GM18868 (cell line): ENCODE results near the gene KAT6B.
"Not testable (repeated sequence)": the region's sequence is repeated elsewhere in the genome, so short reads cannot be mapped to it uniquely, and the experiment has no call there.

Source experiments
- ATAC-seq: cut with Tn5 transposase; IDR thresholded peaks from one replicate; pipeline ENCODE4 v1.9.1; 2021; ENCODE audit warnings: mild to moderate bottlenecking, moderate library complexity; ENCODE audit not compliant: unreplicated experiment

KAT6B gene

GRCh38 chr10:74826142-74827044, at the start of gene KAT6B:
Gene KAT6B, plus strand, starts transcription at chr10:74826600. Its CDS starts 16,258 bp downstream, at chr10:74842858.
- ATAC-seq: peak; percentile 84

DNA sequence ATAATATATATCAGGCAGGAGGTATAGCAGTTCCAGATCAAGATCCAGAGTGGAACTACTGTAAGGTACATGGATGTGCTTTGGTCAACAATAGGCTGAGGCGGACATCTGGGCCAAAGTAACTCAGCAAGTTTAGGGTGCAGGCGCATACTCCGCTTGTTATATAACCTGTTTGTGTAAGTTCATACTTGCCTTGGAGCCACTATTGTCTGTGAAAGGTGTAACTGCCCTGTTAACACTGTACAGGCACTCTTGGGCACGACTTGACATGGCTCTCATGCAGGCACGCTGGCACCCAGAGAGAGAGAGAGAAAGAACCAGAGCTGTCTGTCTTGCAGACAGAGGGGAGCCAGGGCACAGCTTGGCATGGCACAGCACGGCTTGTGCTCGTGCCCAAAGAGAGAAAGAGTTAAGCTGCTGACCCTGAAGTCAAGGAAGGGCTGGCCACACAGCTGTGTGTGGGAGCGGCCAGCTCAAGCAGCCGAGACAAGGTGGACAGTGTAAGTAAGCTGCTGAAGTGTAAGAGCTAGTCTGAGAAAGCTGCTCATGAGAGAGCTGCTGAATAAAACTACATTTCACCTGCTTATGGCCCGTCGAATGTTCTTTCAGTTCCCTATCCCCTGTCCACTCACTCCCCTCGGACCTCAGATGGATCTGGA, 47.8 kb upstream of the KAT6B start:
- ATAC-seq: no peak

- ATAC-seq: not testable (repeated sequence)
Observed at GRCh38 chr10:74781870-74782269, 44.5 kb upstream of the KAT6B start.

- no peak for ATAC-seq
Observed at GRCh38 chr10:74784462-74784861, 41.9 kb upstream of the KAT6B start.

- no peak for ATAC-seq
Observed at GRCh38 chr10:74786126-74786525, 40.3 kb upstream of the KAT6B start.

- no peak for ATAC-seq
Observed at GRCh38 chr10:74787457-74787856, 38.9 kb upstream of the KAT6B start.

DNA sequence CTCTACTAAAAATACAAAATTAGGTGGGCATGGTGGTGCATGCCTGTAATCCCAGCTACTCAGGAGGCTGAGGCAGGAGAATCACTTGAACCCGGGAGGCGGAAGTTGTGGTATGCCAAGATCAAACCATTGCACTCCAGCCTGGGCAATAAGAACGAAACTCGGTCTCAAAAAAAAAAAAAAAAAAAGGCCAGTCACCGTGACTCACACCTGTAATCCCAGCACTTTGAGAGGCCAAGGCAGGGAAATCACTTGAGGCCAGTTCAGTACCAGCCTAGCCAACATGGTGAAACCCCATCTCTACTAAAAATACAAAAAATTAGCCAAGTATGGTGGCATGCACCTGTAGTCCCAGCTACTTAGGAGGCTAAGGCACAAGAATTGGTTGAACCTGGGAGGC, 34.4 kb upstream of the KAT6B start:
- ATAC-seq: not testable (repeated sequence)

DNA sequence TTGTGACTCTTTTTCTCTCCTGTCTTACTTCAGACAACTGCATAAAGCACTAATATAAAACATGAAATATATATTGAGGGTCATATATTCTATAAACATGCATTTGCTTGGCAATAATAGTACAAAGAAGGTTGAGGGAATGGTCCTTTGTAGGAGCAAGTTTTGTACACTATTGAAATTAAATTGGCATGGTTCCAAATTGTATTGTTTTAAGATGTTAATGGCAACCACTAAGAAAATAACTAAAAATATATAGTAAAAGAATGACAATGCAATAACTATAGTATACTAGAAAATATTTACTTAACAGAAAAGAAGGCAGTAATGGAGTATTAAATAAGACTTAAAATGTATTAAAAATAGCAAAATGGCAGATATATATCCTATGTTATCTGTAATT, 33.7 kb upstream of the KAT6B start:
- no peak for ATAC-seq

DNA sequence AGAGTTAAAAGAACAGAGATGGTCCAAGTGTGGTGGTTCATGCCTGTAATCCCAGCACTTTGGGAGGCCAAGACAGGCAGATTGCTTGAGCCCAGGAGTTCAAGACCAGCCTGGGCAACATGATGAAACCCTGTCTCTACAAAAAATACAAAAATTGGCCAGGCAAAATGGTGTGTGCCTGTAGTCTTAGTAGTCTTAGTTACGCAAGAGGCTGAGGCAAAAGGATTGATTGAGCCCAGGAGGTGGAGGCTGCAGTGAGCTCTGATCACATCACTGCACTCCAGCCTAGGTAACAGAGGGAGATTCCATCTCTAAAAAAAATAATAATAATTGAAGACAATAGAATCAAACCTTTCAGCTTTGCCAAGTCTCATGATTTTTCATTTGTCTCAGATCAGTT, 33.2 kb upstream of the KAT6B start:
- not testable (repeated sequence) for ATAC-seq

DNA sequence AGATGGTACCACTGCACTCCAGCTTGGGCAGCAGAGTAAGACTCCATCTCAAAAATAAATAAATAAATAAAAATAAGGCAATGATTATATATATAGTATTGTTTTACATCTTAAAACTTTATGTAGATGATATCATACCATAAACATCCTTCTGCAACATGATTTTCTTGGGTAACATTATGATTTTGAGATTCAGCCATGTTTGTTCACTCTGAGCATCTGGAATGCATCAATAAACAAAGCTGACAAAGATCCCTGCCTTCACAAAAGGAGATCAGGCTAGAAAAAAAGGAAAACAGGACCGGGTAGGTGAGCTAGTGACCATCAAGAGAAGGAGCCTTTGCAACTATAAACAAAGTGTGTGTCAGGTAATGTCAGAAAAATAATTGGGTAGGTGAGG, 31.9 kb upstream of the KAT6B start:
- ATAC-seq: no peak

DNA sequence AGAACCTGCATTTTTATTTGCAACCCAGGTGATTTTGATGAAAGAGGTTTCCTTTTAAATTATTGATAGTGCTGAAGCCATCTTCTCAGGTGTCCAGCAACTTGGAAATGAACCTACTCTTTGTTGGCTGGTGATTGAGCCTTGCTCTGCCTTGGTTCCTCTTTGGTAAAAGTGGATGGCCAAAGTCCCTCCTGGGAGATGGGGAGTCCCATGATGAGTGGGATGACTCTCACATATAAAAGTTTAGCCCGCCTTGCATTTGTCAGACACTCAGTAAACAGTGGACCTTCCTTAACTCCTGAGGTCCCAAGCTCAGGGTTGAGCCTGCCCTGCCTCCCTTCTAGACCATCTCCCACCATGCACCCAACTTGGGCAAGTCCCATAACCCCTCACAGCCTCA, 28.9 kb upstream of the KAT6B start:
- ATAC-seq: no peak

GRCh38 chr10:74799721-74800221, 26.6 kb upstream of the KAT6B start:
- no peak for ATAC-seq

DNA sequence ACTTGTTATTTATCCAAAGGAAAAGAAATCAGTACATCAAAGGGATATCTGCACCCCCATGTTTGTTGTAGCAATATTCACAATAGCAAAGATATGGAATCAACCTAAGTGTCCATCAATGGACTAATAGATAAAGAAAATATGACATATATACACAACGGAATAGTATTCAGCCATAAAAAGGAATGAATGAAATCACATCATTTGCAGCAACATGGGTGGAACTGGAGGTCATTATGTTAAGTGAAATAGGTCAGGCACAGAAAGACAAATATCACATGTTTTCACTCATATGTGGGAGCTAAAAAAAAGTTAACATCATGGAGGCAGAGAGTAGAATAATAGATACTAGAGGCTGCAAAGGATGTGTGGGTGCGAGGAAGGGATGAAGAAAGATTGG, 25.0 kb upstream of the KAT6B start:
- no peak for ATAC-seq

GRCh38 chr10:74808501-74808900, 17.9 kb upstream of the KAT6B start:
- ATAC-seq: no peak

GRCh38 chr10:74810087-74810486, 16.3 kb upstream of the KAT6B start:
- ATAC-seq: no peak

DNA sequence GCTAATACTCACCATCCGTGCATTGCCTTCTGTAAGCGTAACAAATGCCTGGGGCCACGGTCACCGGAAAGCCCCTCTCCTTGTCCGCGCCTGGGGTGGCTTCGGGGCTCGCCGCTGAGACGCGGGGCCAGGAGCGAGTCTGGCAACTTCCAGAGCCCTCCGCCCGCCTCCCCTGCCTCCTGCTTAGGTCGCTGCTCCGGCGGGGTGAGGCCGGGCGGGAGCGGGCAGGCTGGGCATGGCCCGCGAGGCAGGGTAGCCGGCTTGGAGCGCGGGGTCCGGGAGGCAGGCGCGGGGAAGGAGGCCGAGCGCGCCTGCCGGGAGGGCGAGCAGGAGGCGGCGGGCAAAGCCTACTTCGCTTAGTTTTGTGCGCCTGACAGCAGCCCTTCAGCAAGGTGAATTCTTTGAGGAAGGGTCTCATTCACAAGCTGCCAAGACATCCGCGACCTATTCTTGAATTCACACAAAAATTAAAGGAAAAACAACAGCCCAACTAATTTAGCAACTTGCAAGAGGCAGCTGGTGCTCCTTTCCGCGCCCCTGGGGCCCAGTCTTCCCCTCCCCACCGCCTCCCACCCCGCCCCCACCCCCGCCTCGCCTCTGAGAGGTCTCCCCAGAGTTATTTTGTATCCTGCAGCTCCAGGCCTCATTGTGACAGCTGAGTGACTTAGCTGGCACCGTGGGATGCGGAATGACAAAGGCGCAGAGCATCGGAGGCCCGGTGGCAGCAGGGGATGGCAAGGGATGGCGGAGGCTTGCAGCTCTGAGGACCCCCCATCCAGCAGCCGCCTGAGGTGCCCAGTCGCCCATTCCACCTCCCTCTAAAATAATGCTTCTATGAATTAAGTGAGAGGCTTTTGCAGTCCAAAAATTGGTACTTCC, 12.8 kb upstream of the KAT6B start:
- ATAC-seq: no peak

DNA sequence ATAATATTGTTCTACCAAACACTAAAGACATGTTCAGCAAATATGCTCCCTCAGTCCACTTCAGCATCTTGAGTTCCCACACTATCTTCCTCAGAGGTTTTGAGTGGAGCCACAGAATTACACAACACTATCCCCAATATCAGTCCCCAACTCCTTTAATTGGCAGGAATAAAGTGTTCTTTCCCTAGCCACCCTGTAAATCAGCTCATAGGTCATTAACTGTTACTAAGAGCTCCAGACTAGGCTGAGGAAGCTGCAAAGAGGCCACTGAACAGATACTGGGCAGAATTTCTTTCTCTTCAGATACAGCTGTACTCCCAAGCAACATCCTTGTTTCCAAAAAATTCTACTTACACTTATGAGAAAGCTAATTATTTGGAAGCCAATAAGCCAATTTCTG, 11.6 kb upstream of the KAT6B start:
- ATAC-seq: no peak

DNA sequence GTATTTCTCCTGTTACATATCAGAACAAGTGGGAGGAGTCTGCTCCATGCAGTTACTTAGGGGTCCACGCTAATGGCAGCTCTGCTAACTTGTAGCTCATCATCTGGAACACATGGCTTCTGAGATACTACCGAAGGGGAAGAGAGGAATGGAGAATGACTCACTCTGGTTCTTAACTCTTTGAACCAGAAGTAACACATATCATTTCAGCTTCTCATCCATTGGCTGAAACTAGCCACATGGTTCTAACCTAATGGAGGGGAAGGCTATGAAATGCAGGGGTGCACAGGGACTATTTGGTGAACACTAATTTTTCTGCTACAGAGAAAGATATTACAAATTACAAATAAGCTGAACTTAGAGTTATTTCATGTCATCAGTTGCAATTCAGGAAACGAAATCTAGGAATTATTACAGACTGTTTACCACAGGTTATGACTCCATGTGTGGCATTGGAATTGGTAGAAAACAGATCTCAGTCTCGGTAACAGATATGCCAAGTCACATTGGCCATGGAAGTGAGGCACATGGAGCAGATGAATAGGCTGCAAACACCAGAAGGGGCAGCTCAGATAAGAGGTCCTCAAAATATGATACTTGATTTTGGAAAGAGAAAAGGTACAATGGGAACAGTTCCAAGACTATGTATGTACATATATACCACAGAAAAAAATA, 9.4 kb upstream of the KAT6B start:
- ATAC-seq: no peak

GRCh38 chr10:74821501-74821900, 4.9 kb upstream of the KAT6B start:
- no peak for ATAC-seq

- no peak for ATAC-seq
Observed at GRCh38 chr10:74822101-74822500, 4.3 kb upstream of the KAT6B start.
